Endothelial cell of umbilical vein (primary cell): ENCODE results near the gene NME4. TPM values are rescaled to one million over a fixed set of nuclear protein-coding genes. Genes with fewer than 3 reads are reported as not detected.
"Not testable (repeated sequence)": the region's sequence is repeated elsewhere in the genome, so short reads cannot be mapped to it uniquely, and the experiment has no call there.

ENCODE experiments used
- BruUV-seq: library from RNA; stranded (reverse); fragments of 400-500 nt; replicated peaks from 2 replicates; lab custom pipeline; 2021; lab: Mats Ljungman, UMichigan
- CTCF ChIA-PET: fragments of 300-600, 350-600 bp; sonication (Branson Sonifier 250); formaldehyde crosslinking; loops from one replicate; lab custom pipeline; 2021; ENCODE audit warnings: antibody characterized with exemption, inconsistent platforms; lab: Charles Lee
- POLR2A ChIA-PET: fragments of 300-600, 350-600 bp; sonication (Branson Sonifier 250); formaldehyde crosslinking; loops from one replicate; lab custom pipeline; 2021; ENCODE audit warnings: antibody characterized with exemption, inconsistent platforms; lab: Charles Lee
- DNase-seq: peaks from one replicate; pipeline ENCODE4 v3.0.0-alpha.2; 2011; ENCODE audit warnings: low read depth, low spot score
- FAIRE-seq: peaks from 2 replicates; lab custom pipeline; 2011; peaks lifted over from hg19 to GRCh38; lab: Jason Lieb, UNC
- H2AFZ ChIP-seq: 2 replicates; pipeline ENCODE4 v1.6.0; 2012; ENCODE audit warnings: low read depth, low read length, control low read depth, inconsistent platforms
- H3K27ac ChIP-seq: 2 replicates; pipeline ENCODE4 v1.5.1; 2011; ENCODE audit warnings: low read depth, mild to moderate bottlenecking, control low read depth, low read length, moderate library complexity; ENCODE audit not compliant: insufficient read depth
- H3K27me3 ChIP-seq, 2 experiments: 2 replicates each; pipeline versions ENCODE4 v1.6.0 to v1.6.1; 2011; ENCODE audit warnings: low read length in 2 of 2, mixed read lengths in 1 of 2; ENCODE audit not compliant: control insufficient read depth in 2 of 2, insufficient read depth in 2 of 2
- H3K36me3 ChIP-seq, 2 experiments: 2 replicates in 1 of 2; 3 replicates in 1 of 2; pipeline ENCODE4 v1.5.1; 2011; ENCODE audit warnings: low read length in 2 of 2, mild to moderate bottlenecking in 1 of 2, moderate library complexity in 1 of 2; ENCODE audit not compliant: control insufficient read depth in 2 of 2, insufficient read depth in 2 of 2; ENCODE audit errors: extremely low read depth in 1 of 2
- H3K4me1 ChIP-seq: 3 replicates; pipeline ENCODE4 v1.5.1; 2011; ENCODE audit warnings: mild to moderate bottlenecking, low read length; ENCODE audit not compliant: control insufficient read depth, insufficient read depth; ENCODE audit errors: extremely low read depth
- H3K4me2 ChIP-seq: 2 replicates; pipeline ENCODE4 v1.6.1; 2011; ENCODE audit warnings: low read length, control low read depth, mixed read lengths; ENCODE audit not compliant: insufficient read depth
- H3K4me3 ChIP-seq, 3 experiments: fragments of 200-600 bp in 1 of 3; sonication (generic), shearing (Covaris generic) in 1 of 3; replicated peaks in 1 of 3; 2 replicates each; pipeline ENCODE4 v1.5.1; 2011 to 2016; ENCODE audit warnings: control low read depth in 3 of 3, low read length in 3 of 3, mild to moderate bottlenecking in 2 of 3, inconsistent platforms in 1 of 3, low read depth in 1 of 3, moderate library complexity in 1 of 3; ENCODE audit not compliant: insufficient read depth in 1 of 3
- H3K79me2 ChIP-seq: 2 replicates; pipeline ENCODE4 v1.6.0; 2012; ENCODE audit warnings: low read length, inconsistent platforms; ENCODE audit not compliant: control insufficient read depth, insufficient read depth
- H3K9ac ChIP-seq: replicated peaks from 2 replicates; pipeline ENCODE3; 2011; ENCODE audit warnings: low read length, control low read depth; ENCODE audit not compliant: insufficient read depth; ENCODE audit errors: extremely low read depth
- H3K9me1 ChIP-seq: replicated peaks from 3 replicates; pipeline ENCODE4 v1.6.0; 2011; ENCODE audit warnings: mild to moderate bottlenecking, low read length; ENCODE audit not compliant: control insufficient read depth, insufficient read depth; ENCODE audit errors: extremely low read depth
- H3K9me3 ChIP-seq: replicated peaks from 2 replicates; pipeline ENCODE4 v1.5.1; 2012; ENCODE audit warnings: low read length, inconsistent platforms; ENCODE audit not compliant: control insufficient read depth, insufficient read depth
- H4K20me1 ChIP-seq: replicated peaks from 2 replicates; pipeline ENCODE3; 2011; ENCODE audit warnings: mild to moderate bottlenecking, low read length; ENCODE audit not compliant: control insufficient read depth, insufficient read depth; ENCODE audit errors: extremely low read depth
- EZH2 ChIP-seq: IDR thresholded peaks from 2 replicates; pipeline ENCODE4 v1.6.1; 2012; ENCODE audit warnings: borderline replicate concordance, low read depth, mild to moderate bottlenecking, moderate library complexity, low read length, inconsistent platforms; ENCODE audit not compliant: severe bottlenecking
- FOS ChIP-seq: IDR thresholded peaks from 2 replicates; pipeline ENCODE4 v1.6.1; 2011; ENCODE audit warnings: mild to moderate bottlenecking, low read length, moderate library complexity, borderline replicate concordance; ENCODE audit not compliant: insufficient read depth
- GATA2 ChIP-seq: IDR thresholded peaks from 2 replicates; pipeline ENCODE4 v1.7.0; 2011; ENCODE audit warnings: low read depth, mild to moderate bottlenecking, moderate library complexity, mixed read lengths, low read length; ENCODE audit not compliant: insufficient read length, insufficient read depth
- JUN ChIP-seq: IDR thresholded peaks from 2 replicates; pipeline ENCODE4 v1.6.1; 2011; ENCODE audit warnings: borderline replicate concordance, low read depth; ENCODE audit not compliant: insufficient read length, insufficient read depth
- MYC ChIP-seq: IDR thresholded peaks from one replicate; pipeline ENCODE4 v1.6.1; 2011; ENCODE audit warnings: mild to moderate bottlenecking, low read depth, low read length
- POLR2A ChIP-seq: IDR thresholded peaks from 2 replicates; pipeline ENCODE4 v1.6.1; 2012; ENCODE audit warnings: low read depth, mild to moderate bottlenecking, control low read depth, low read length
- POLR2AphosphoS5 ChIP-seq: IDR thresholded peaks from 2 replicates; pipeline ENCODE4 v1.6.1; 2012; ENCODE audit warnings: low read depth, mild to moderate bottlenecking, control low read depth, low read length, moderate library complexity; ENCODE audit not compliant: insufficient read depth
- dilution Hi-C: fragments of 300-500 bp; cut with MboI; formaldehyde crosslinking; loops from one replicate; pipeline ENCODE4 v1.15.0; 2019; ENCODE audit warnings: low sequenced_read_pairs; ENCODE audit not compliant: extremely low pct_ligation_motif_present
- intact Hi-C: fragments of 100-400 bp; cut with micrococcal nuclease; formaldehyde crosslinking; loops from one replicate; pipeline ENCODE4 v1.10.0; 2022
- polyA plus RNA-seq, 4 experiments: library from polyadenylated mRNA; depleted of rRNA in 3 of 4; stranded (reverse) in 3 of 4; unstranded in 1 of 4; fragments of >200 nt; gene quantifications; 2 replicates each; pipeline versions ENCODE4 v1.2.1 to v1.2.3, GENCODE V29; 2011 to 2012; ENCODE audit warnings: missing spikeins in 1 of 4
- total RNA-seq: library from RNA; stranded (reverse); gene quantifications from 2 replicates; pipeline ENCODE4 v1.2.3, GENCODE V29; 2021
- TF ChIP-seq, protein P1 (sequence below): IDR thresholded peaks from 2 replicates; pipeline ENCODE4 v1.6.1; 2011; ENCODE audit not compliant: insufficient read depth, insufficient read length
- TF ChIP-seq, protein P2 (sequence below), 2 donors: IDR thresholded peaks; 1 replicate in 1 of 2; 2 replicates in 1 of 2; pipeline ENCODE4 v1.5.1; 2011; ENCODE audit warnings: low read length in 2 of 2, mild to moderate bottlenecking in 2 of 2, moderate library complexity in 2 of 2, control low read depth in 1 of 2, inconsistent platforms in 1 of 2, low read depth in 1 of 2; ENCODE audit not compliant: insufficient read depth in 1 of 2; ENCODE audit errors: extremely low read depth in 1 of 2

The NME4 gene
- total and polyA plus RNA-seq, 2 donors (not counting 3 experiments of a cell fraction or from before 2014, with no cell fraction given): 170 to 264 TPM

DNA sequence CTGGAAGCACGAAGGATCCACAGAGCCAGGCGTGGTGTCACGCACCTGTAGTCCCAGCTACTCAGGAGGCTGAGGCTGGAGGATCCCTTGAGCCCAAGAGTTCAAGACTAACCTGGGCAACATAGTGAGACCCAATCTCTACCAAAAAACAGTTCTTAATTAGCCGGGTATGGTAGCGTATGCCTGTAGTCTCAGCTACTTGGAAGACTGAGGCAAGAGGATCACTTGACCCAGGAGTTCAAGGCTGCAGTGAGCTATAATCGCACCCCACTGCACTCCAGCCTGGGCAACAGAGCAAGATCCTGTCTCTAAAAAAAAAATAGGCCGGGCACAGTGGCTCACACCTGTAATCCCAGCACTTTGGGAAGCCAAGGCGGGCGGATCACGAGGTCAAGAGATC lies 48.5 kb upstream of the NME4 start:
- dilution Hi-C loops, intact Hi-C loops, H3K9me1 ChIP-seq, H4K20me1 ChIP-seq, H3K4me1 ChIP-seq, H3K4me3 ChIP-seq, FAIRE-seq, BruUV-seq, DNase-seq, H3K27ac ChIP-seq, H3K9ac ChIP-seq, H2AFZ ChIP-seq, H3K9me3 ChIP-seq, H3K27me3 ChIP-seq, H3K4me2 ChIP-seq, POLR2A ChIA-PET: not testable (repeated sequence)
- Histone ChIP-seq H3K79me2 (peaks cover 70% of the 10 kb centered on the region), H3K36me3 (peaks cover 0 to 13% of the 10 kb centered on the region in 2 experiments)
- CTCF ChIA-PET: interaction anchor here (1.0 to 3.8 kb wide), 3 partner anchors 12 to 48 kb away, joined by 3 to 26 read pairs (median 3); no protein-coding TSS in a partner anchor

DNA sequence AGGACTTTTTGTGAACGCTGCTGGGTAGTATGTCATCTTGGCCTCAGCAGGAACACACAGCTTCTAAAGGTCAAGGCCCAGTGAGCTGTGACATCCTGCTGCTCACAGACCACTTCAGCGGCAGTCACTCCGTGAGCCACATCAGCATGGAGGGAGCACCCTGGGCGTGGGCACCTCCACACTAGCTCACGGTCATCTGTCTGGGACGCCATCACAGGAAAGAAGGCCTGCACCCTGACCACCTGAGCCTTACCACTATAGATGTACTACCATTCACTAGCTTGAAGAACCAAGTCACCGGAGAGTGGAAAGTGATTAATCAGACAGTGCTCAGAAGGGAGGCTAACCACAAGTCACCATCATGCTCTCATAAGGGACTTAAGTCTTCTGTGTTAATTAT lies 47.8 kb upstream of the NME4 start:
- Histone ChIP-seq H3K36me3 (peaks cover 0 to 13% of the 10 kb centered on the region in 2 experiments), H2AFZ (no peak overlapping the region), H3K4me1 (peaks cover 6% of the 10 kb centered on the region), H3K4me3 (no peak overlapping the region), H3K79me2 (peaks cover 64% of the 10 kb centered on the region), H3K9me3 (no peaks in the 10 kb centered on the region), H3K27ac (no peak overlapping the region), H3K4me2 (no peak overlapping the region), H3K9ac (no peak overlapping the region), H4K20me1 (peaks cover 2% of the 10 kb centered on the region), H3K9me1 (no peaks in the 10 kb centered on the region), H3K27me3 (no peaks in the 10 kb centered on the region)
- BruUV-seq: no TSS peak
- dilution Hi-C loops (no loop called here), intact Hi-C loops (no loop called here)
- TF ChIP-seq, protein P1, sequence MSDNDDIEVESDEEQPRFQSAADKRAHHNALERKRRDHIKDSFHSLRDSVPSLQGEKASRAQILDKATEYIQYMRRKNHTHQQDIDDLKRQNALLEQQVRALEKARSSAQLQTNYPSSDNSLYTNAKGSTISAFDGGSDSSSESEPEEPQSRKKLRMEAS: no peak
- TF ChIP-seq POLR2AphosphoS5 (no peak), EZH2 (no peak), GATA2 (no peak), FOS (no peak), POLR2A (no peak), JUN (no peak), MYC (no peak)
- TF ChIP-seq, protein P2, sequence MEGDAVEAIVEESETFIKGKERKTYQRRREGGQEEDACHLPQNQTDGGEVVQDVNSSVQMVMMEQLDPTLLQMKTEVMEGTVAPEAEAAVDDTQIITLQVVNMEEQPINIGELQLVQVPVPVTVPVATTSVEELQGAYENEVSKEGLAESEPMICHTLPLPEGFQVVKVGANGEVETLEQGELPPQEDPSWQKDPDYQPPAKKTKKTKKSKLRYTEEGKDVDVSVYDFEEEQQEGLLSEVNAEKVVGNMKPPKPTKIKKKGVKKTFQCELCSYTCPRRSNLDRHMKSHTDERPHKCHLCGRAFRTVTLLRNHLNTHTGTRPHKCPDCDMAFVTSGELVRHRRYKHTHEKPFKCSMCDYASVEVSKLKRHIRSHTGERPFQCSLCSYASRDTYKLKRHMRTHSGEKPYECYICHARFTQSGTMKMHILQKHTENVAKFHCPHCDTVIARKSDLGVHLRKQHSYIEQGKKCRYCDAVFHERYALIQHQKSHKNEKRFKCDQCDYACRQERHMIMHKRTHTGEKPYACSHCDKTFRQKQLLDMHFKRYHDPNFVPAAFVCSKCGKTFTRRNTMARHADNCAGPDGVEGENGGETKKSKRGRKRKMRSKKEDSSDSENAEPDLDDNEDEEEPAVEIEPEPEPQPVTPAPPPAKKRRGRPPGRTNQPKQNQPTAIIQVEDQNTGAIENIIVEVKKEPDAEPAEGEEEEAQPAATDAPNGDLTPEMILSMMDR (IDR thresholded peaks at IDR 0.05; ENCODE audit: extremely low read depth in 1 of 2, insufficient read depth in 1 of 2, low read depth in 1 of 2, low read length in 2 of 2): no peak
- ChIA-PET POLR2A (no interaction called here), CTCF (interaction anchor here (0.6 to 3.8 kb wide), 5 partner anchors 12 to 242 kb away, joined by 3 to 26 read pairs (median 3); no protein-coding TSS in a partner anchor)
- DNase-seq (no peak), FAIRE-seq (peak; percentile 31)
